ENCODE measurements around the gene PCCA.
A peak's percentile ranks its signal among the peaks of the same experiment; 100 is the strongest.

The PCCA gene

GRCh38 chr13:100549316-100549715 is 460.4 kb downstream of the PCCA start:
- Histone ChIP-seq H3K27ac (no peak overlapping the region), H3K4me3 (no peak overlapping the region)
- peak; percentile 40 for DNase-seq (ENCODE audit: low spot score)
- TF ChIP-seq, protein P1, sequence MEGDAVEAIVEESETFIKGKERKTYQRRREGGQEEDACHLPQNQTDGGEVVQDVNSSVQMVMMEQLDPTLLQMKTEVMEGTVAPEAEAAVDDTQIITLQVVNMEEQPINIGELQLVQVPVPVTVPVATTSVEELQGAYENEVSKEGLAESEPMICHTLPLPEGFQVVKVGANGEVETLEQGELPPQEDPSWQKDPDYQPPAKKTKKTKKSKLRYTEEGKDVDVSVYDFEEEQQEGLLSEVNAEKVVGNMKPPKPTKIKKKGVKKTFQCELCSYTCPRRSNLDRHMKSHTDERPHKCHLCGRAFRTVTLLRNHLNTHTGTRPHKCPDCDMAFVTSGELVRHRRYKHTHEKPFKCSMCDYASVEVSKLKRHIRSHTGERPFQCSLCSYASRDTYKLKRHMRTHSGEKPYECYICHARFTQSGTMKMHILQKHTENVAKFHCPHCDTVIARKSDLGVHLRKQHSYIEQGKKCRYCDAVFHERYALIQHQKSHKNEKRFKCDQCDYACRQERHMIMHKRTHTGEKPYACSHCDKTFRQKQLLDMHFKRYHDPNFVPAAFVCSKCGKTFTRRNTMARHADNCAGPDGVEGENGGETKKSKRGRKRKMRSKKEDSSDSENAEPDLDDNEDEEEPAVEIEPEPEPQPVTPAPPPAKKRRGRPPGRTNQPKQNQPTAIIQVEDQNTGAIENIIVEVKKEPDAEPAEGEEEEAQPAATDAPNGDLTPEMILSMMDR (IDR thresholded peaks at IDR 0.05) = no peak

- TF ChIP-seq, protein P1 (IDR thresholded peaks at IDR 0.05) = no peak
- DNase-seq (ENCODE audit: low spot score) = peak; percentile 38
- no peak overlapping the region for H3K27ac ChIP-seq
- no peak overlapping the region for H3K4me3 ChIP-seq
Measured at GRCh38 chr13:100552755-100553154, 463.9 kb downstream of the PCCA start.

GRCh38 chr13:100559886-100560285 is 471.0 kb downstream of the PCCA start:
- Histone ChIP-seq H3K27ac (no peak overlapping the region), H3K4me3 (no peak overlapping the region)
- TF ChIP-seq, protein P1 (IDR thresholded peaks at IDR 0.05) = no peak
- DNase-seq (ENCODE audit: low spot score) = no peak

GRCh38 chr13:100560498-100561157 is 471.7 kb downstream of the PCCA start:
- DNase-seq (ENCODE audit: low spot score) = no peak

GRCh38 chr13:100561158-100561499 is 472.2 kb downstream of the PCCA start:
- no peak for DNase-seq (ENCODE audit: low spot score)
- TF ChIP-seq, protein P1 (IDR thresholded peaks at IDR 0.05) = no peak
- no peak overlapping the region for H3K27ac ChIP-seq
- H3K4me3 ChIP-seq = no peak overlapping the region

More at GRCh38 chr13:100560498-100561157, 471.7 kb downstream of the PCCA start:
- TF ChIP-seq, protein P1 (IDR thresholded peaks at IDR 0.05) = no peak
- Histone ChIP-seq H3K4me3 (no peak overlapping the region), H3K27ac (no peak overlapping the region)

DNA sequence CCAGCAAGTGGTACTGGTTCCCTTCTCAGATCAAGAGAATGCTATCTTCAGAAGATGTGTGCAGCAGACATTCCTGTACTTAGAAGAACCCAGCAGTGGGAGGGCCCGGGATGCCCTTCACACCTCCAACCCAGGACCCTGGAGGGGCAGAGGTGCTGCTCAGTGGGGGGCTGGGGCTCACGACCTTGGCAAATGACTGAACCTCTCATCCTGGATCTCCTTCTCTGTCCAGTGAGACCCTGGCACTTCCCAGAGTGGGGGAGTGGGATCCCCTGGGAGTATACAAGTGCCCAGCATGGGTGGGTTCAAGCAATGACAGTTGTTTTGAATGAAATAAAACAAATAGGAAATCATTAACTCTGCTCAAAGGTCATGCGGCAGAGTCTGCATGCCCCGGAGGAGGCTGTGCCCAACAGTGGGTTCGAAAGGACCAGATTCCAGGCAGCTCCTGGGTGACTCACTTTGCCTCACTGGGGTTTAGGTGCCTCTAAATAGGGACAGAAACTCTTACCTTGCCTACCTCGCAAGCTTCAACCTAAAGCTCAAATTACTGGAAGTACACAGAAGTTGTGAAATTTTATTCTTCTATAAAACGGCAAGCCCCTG is 472.8 kb downstream of the PCCA start:
- TF ChIP-seq, protein P1 (IDR thresholded peaks at IDR 0.05) = no peak
- DNase-seq (ENCODE audit: low spot score) = no peak
- Histone ChIP-seq H3K4me3 (no peak overlapping the region), H3K27ac (no peak overlapping the region)

- Histone ChIP-seq H3K27ac (no peak overlapping the region), H3K4me3 (no peak overlapping the region)
- TF ChIP-seq, protein P1 (IDR thresholded peaks at IDR 0.05) = no peak
- no peak for DNase-seq (ENCODE audit: low spot score)
Measured at GRCh38 chr13:100563779-100564178, 474.9 kb downstream of the PCCA start.

All from coronary artery (tissue), 2 donors.